CD4-positive, alpha-beta T cell treated with Interferon gamma for 1 hour (primary cell): Measurements from ENCODE around the gene TBC1D8.

ENCODE experiments used
- DNase-seq: peaks from one replicate; pipeline ENCODE4 v3.0.0-alpha.2; 2020

Gene TBC1D8

DNA sequence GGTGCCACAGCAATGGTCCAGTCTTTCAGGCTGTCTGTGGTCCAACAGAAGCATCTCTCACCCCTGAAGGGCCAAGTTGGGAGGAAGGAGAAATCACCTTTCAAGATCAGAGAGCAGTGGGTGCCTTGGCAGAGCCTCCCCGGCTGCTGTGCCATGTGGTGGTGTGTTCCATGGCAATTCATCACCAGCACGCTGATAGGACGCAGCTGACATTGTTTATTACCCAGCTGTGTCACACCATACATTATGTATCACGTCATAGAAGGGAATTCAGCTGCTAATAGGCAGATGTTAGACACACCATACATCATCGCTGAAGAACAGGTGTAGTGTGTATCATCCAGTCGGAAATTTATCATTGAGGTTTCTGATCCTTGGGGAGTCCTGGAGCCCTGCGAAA is 178.7 kb downstream of the TBC1D8 start:
- DNase-seq = no peak

DNA sequence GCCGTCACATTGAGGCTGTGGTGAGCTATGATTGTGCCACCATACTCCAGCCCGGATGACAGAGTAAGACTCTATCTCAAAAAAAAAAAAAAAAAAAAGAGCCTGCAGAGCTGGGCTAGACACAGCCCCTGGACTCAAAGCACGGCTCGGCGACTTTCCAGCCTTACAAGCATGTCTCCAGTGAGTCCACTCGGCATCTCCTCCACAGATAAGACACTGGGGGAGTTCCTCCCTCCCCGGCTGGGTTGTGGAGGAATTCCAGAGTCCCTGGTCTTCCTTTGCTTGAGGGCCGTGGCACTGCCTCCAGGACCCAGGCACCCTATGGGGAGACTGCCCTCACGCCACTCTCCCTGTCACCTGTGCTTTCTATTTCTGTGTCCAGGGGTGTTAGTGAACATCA is 180.0 kb downstream of the TBC1D8 start:
- DNase-seq = no peak

DNA sequence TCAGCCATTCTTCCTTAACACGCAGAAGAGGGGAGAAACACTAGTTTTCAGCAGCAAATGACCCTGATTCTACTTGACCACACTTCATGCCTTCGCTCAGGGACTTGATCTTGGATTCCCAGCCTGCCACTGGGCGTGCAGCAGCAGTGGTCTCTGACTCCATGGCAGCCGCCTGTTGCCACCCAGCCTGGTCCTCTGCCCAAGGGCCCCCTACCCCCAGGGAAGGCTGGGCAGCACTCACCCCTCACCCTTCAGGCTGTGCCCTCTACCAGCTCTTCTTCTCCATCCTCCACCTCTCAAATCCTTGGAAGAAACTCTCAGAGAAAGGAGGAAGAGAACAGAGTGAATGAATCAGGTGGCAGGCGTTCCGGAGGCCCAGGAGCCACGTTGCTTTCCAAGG is 181.2 kb downstream of the TBC1D8 start:
- DNase-seq = no peak

DNA sequence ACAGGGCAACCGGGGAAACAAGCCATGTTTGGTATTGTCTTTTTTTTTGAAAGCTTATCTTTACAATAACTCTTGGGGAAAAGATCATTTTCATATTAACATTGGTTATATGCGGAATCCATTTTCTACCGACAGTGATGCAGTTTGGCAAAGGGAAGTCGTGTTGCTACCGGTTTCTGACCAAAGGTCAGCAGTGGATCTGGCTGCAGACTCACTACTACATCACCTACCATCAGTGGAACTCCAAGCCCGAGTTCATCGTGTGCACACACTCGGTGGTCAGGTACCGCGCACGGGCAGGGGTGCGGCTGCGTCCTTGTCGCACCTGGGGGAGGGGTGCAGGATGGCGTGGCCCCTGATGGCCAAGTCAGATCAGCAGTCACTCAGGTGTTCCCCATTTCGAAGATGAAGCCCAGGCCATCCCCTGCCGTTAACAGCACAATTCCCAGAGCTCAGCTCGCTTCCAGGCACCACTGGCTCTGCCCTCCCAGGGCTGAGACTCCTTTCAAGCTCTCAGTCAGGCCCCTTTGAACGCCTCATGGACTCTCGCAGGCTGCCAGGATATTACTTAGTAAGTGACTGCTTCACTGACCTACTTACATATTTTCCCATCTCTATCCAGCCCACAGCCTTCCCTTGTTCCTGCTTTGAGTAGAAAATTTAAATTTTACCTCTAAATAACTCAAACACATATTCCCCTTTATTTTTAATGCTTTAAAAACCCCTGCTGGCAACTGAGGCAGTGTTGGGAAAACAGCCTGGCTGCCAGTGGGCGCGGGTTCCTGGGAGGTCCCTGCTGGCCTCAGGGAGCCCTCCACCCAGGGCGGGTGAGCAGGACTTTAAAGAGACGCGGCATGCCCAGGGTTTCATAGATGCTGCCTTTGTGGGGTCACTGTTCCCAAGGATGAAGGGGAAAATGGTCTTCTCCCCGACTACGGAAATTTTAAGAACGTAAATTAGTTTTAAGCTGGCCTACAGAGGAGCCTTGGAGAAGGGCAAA is 182.7 kb downstream of the TBC1D8 start:
- no peak for DNase-seq

DNA sequence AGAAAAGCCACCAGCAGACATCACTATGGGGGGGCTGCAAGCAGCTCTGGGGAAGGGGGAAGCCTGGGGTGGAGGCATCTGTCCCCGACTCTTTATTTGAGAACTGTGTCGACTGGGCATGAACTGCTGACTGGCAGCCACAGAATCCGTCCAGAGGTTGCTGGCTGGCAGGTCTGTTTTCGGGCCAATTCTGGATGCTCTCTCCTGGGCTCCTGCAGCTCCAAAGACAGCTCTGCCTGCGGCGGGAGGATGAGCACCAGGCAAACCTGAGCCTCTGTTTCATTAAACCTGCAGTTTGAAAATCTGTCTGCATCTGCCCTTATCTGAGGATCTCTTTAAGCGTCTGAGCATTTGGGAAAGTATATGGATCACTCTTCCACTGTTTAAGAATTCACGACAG is 183.5 kb downstream of the TBC1D8 start:
- DNase-seq = no peak

DNA sequence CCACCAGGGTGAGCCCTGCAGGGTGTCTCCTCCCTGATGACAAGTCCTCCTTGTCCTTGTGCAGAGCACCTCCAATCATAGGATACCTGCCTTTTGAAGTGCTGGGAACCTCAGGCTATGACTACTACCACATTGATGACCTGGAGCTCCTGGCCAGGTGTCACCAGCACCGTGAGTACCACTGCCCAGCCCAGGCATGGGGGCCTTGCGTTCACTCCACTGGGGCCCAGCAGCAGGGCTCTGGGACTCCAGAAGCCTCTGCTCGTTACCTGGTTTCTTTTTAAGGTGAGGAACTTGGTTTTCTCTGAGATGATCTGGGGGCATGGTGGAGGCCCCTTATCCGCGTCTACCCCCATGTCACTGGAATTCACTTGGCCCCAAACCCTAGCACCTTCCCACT is 185.6 kb downstream of the TBC1D8 start:
- no peak for DNase-seq

DNA sequence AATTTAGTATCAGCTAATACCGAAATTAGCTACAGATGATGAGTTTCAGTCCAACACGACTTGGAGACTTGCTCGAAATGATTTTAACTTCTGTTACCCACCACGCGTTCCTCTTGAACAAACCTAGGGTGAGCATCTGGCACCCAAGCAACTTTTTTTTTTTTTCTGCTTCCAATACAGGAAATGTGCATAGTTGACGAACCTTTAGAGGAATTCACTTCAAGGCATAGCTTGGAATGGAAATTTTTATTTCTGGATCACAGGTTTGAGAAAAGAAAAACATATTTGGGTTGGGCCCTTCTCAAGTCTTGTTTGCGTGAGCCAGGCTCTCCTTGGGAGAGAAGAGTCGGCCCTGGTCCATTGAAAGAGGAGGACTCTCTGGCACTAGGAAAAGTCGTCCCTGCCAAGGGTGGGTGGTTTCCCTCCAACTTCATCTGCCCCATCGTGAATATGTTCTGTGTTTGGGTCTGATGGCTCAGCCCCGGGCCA is 186.5 kb downstream of the TBC1D8 start:
- no peak for DNase-seq

DNA sequence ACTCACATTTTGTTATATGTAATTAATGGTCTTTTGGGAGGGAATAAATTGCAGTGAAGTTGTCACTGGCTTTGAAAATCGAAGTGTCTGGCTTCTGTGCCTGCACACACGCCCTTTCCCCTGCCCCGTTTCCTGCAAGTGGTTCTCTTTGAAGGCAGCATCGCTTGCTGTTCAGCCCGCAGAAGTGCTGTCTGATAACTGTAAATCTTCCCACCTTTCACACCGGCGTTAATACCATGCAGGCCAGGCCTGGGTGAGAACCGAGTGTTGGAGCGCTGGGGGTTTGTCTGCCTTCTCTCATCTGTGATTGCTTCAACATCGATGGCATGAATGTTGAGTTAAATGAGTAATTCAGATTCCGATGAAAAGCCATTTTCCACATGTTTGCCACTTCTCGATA is 187.0 kb downstream of the TBC1D8 start:
- no peak for DNase-seq

DNA sequence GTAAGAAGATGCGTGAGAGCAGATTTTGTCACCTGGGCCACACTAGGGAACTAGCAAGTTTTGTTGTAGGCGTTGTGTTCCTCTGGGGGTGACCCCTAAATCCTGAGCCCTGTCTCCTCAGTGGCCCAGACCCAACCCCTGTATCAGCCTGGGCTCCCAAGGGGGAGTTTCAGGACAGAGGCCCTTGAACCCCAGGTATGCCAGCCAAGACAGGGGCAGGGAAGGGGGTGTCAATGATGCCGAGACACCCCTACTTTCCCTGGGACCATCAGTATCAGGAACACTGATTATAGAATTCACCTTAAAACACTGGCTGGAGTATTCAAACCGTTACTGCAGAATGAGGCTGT is 188.2 kb downstream of the TBC1D8 start:
- no peak for DNase-seq

DNA sequence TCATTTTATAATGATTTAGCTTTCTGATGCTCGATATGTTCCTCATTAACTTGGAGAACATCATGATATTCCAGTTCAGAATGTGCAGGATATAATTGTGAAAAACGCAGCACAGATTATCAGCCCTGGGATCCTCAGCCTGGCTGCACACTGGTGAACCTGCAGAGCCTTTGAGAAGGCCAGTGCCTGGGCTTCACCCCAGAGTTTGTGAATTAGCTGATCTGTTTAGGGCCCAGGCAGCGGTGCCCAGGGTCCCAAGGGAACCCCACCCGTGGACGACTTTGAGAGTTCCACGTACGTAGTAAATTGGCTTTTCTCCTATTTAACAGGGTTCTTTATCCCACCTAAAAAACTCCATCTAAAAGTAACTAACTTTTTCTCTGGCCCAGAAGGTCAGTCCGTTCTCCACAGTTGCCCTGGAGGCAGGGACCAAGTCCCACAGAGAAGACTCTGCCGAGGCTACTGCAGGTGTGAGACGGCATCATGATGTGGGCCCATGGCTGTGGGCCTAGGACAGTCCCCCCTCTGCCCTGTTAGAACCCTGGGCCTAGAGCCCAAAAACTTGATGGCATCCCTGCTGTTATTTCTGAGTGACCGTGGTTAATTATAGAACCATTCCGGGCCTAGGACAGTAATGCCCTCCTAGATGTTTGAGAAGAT is 188.7 kb downstream of the TBC1D8 start:
- no peak for DNase-seq

DNA sequence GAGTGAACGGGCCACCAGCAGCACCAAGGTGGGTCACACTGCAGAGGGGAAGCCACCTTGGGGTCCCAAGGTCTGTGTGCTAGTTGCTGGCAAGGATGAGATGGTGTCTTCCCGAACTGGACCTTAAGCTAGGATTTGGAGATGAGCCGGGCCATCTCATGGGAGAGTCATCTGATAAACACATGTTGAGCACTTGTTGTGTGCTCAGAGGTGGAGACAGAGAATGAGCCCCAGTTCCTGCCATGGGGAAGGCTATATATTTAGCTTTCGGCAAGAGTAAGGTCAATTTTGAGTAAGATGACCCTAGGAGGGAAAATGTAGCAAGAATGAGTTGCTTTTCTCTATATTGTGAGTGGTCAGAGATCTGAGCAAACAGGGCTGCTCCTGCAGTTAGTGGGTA is 190.5 kb downstream of the TBC1D8 start:
- DNase-seq = no peak

DNA sequence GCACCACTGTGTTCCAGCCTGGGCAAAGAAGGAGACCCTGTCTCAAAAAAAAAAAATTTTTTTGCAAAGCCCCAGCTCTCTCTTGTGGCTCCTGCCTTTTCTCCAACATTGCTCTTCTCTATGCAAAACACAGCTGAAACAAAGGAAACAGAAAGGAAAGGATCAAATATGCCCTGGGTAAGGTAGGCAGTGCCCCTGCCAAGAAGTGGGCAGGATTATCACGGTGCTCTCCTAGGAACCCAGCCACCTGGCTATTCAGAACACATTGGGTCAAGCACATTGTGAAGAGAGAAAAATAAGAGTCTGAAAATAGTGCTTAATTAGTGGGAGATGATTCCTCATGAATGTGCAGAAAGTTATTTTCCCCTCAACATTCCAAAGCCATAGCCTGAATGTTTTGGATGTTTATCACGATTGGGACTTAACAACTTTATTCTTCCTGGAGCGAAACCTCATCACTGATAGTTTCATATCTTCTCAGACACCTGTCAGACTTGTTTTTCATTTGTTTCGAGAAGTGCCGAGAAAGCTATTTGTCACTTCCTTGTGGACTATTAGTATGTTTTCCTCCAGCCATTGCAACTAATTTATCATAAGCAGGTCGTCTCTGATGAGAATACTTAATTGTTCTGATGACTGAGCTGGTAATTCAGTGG is 191.8 kb downstream of the TBC1D8 start:
- DNase-seq = no peak

DNA sequence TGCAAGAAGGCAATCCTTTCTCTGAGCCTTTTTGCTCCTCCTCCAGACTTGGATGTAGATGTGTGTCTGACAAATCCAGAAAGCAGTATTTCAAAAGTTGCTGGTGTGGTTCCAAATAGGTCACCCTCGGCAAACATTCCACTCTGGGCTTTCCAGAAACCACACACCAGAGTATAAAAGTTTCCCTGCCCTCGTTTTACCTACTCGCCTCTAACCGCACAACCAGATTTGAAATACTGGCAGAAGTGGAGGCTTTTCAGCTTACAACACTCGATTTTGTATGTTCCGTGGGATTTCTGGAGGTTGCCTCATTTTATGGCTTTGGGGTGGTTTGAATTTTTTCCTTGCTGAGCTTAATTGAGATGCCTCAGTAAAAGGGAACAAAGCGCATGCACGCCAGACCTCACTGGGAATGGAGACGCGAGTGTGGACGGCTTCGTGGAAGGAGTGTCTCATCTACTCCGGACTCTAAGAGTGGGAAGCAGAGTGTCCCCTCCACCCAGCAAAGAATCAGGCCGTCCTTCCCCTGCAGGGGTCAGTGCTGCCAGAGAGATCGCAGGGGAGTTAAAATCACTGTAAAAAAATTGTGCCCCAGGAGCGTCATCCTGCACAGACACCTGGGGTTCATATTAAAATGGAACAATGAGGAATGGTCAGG is 193.1 kb downstream of the TBC1D8 start:
- no peak for DNase-seq
